GM18951 (cell line): ENCODE measurements around the gene FBXL17.

Experiments
- POLR2A ChIP-seq: IDR thresholded peaks from 4 replicates; pipeline ENCODE4 v1.6.1; 2011; ENCODE audit warnings: mild to moderate bottlenecking; ENCODE audit not compliant: insufficient read length, insufficient read depth; ENCODE audit errors: extremely low read depth
- in situ Hi-C: fragments of 300-500 bp; cut with MboI; formaldehyde crosslinking; loops from one replicate; pipeline ENCODE4 v1.12.0; 2022; ENCODE audit warnings: low sequenced_read_pairs, mixed read lengths, inconsistent platforms; ENCODE audit not compliant: unreplicated experiment

FBXL17 gene

DNA sequence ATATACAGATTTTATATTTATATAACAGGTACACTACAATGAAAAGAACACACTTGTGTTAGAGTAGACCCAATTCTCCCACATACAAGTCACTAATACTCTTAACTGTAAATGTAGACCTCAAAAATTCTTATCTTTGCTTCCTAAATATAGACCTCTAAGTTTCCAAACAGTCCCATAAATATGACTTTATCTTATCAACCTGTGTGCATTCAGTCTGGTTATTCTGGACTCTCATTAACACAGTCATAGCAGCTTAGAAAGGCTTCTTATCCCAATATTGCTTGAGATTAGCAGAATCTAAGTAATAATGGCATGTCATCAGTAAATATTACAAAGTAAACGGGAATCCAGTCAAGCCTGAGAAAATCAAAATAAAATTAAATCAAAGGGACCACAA is 161.1 kb downstream of the FBXL17 start:
- TF ChIP-seq POLR2A: no peak
- in situ Hi-C loops: no loop called here

GRCh38 chr5:108216890-108217289 is 165.0 kb downstream of the FBXL17 start:
- TF ChIP-seq POLR2A: no peak
- in situ Hi-C loops: no loop called here

DNA sequence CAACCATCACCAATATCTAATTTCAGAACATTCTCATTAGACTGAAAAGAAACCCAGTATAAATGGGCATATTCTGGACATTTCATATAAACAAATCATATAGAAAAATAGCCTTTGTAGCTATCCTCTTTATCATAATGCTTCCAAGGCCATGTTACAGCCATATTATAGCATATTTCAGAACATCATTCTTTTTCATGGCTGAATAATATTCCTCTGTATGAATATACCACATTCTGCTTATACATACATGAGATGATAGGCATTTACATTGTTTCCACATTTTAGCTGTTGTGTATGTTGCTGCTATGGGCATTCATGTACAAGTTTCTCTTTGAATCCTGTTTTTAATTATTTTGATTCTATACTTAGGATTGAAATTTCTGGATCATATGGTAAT is 167.0 kb downstream of the FBXL17 start:
- no peak for TF ChIP-seq POLR2A
- in situ Hi-C loops: no loop called here

GRCh38 chr5:108212775-108213346 is 169.0 kb downstream of the FBXL17 start:
- in situ Hi-C loops: no loop called here
- TF ChIP-seq POLR2A: no peak

DNA sequence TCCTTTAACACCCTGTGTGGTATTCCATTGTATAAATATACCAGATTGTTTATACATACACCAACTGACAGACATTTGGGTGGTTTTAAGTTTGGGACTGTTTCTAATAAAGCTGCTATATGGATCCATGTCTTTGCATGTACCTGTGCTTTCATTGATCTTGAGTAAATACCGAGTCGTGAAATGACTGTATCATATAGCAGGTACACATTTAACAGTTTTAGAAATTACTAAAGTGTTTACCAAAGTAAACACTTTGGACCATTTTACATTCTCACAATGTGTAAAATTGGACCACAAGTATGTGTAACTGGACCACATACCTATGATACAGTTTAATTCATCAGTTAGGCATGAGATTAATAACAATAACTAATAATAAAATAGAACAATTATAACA is 175.2 kb downstream of the FBXL17 start:
- in situ Hi-C loops: no loop called here
- no peak for TF ChIP-seq POLR2A

DNA sequence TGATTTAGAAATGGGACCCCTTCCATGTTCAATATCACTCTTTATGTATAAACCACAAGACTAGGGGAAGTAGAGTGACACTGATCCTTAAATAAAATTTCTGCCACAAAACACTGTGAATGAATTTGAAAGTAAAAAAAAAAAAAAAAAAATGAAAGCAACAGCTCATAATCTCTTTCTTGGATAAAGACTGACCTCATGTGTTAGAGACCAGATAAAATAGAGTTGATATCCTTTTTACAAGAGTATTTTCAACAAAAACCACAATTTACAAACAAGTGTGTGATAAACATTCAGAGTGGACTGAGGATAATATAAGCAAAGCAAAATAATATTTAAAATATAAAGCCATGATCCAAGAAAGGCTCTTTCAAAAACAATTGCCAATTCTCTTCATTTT is 180.2 kb downstream of the FBXL17 start:
- TF ChIP-seq POLR2A: no peak
- in situ Hi-C loops: no loop called here

DNA sequence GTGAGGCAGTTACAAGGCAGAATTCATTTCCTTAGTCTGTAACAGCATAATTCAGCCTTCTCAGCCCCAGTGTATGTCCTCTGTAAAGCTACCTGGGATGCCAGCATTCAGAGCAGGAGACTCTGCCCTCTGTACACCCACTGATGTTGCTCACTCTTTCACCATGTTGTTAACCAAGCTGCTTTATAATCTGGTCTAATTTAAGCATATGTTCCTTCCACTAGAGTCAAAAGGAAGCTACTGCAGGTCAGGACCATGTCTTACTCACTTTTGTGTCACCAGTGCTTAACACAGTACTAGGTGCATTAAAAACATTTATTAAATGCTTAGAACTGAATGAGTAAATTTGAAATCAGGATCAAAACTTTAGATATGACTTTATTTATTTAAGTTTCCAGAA is 185.6 kb downstream of the FBXL17 start:
- no peak for TF ChIP-seq POLR2A
- in situ Hi-C loops: no loop called here

- in situ Hi-C loops: no loop called here
- TF ChIP-seq POLR2A: no peak
These were observed 188.7 kb downstream of the FBXL17 start for GRCh38 chr5:108193021-108193795.

GRCh38 chr5:108184940-108185339 is 197.0 kb downstream of the FBXL17 start:
- in situ Hi-C loops: no loop called here
- TF ChIP-seq POLR2A: no peak

GRCh38 chr5:108181975-108182374 is 199.9 kb downstream of the FBXL17 start:
- in situ Hi-C loops: no loop called here
- TF ChIP-seq POLR2A: no peak

DNA sequence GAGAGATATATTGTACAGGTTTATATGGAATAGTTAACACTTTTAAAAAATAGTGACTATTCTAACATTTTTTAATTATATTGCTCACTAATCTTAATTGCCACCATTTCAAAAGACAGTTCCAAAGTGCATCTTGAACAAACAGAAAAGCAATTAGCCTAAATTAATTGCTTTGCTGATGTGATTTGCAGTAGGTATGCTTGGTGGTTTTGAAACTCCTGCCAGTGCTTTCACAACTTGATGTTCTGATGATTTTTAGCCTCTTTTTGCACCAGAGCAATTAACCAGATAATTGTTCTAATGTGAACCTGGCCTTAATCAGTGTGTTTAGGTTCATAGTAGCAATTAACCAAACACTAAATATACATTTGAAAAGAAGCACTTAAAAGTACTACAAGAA is 207.6 kb downstream of the FBXL17 start:
- in situ Hi-C loops: no loop called here
- no peak for TF ChIP-seq POLR2A

- in situ Hi-C loops: no loop called here
- TF ChIP-seq POLR2A: no peak
These were observed 210.1 kb downstream of the FBXL17 start for GRCh38 chr5:108171759-108172158.

DNA sequence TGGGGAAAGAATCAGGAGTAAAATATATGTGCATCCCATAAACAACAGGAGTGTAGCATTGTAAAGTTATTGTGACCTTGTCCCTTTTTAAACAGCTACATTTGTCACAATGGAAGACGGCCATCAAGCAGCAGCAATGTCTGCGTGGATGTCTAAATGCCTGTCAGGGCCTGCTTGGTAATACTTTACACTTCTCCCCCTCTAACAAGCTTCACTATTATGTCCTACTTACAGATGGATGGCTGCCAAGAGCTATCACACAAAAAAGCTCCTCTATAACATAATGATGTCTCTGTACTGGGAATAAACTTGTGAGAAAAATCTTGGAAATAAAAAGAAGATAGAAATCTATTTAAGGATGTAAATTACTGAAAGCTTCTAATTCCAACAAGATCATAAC is 213.0 kb downstream of the FBXL17 start:
- in situ Hi-C loops: no loop called here
- no peak for TF ChIP-seq POLR2A

GRCh38 chr5:108167174-108167573 is 214.7 kb downstream of the FBXL17 start:
- no peak for TF ChIP-seq POLR2A
- in situ Hi-C loops: no loop called here
